ENCODE results near the gene FAM161A. TPM values are rescaled to one million over a fixed set of nuclear protein-coding genes. Genes with fewer than 3 reads are reported as not detected.

FAM161A gene
- total RNA-seq, 2 experiments from 2014 or later, result 0.91 to 1.0 TPM

GRCh38 chr2:61862085-61862484, 8.2 kb upstream of the FAM161A start:
- no peak for ATAC-seq (ENCODE audit: poor library complexity)
- H3K36me3 ChIP-seq (ENCODE audit: insufficient read depth, low read length), result peaks cover 13% of the 10 kb centered on the region
- no peak overlapping the region for H3K4me3 Mint-ChIP-seq
- H3K4me1 ChIP-seq (ENCODE audit: insufficient read depth, low read length), result no peaks in the 10 kb centered on the region
- no peaks in the 10 kb centered on the region for H3K27me3 Mint-ChIP-seq
- H3K27me3 ChIP-seq (ENCODE audit: control insufficient read depth in 1 of 2, insufficient read depth in 2 of 2, low read length in 2 of 2), result no peaks in the 10 kb centered on the region
- H3K27ac ChIP-seq (ENCODE audit: low read depth in 1 of 2, low read length in 2 of 2), result no peak overlapping the region
- POLR2A ChIA-PET, result no interaction called here
- no peaks in the 10 kb centered on the region for H3K4me1 Mint-ChIP-seq (ENCODE audit: low read depth)
- H3K27ac Mint-ChIP-seq, result no peak overlapping the region
- DNase-seq, result no peak
- peaks cover 0 to 4% of the 10 kb centered on the region in 2 experiments for H3K9me3 ChIP-seq (ENCODE audit: control insufficient read depth in 1 of 2, insufficient read depth in 1 of 2, low read length in 2 of 2)
- no peak overlapping the region for H3K4me3 ChIP-seq (ENCODE audit: low read length)
- H3K36me3 Mint-ChIP-seq (ENCODE audit: low read depth), result peaks cover 28% of the 10 kb centered on the region
- TF ChIP-seq CTCF (IDR thresholded peaks at IDR 0.05), result no peak
- CTCF ChIA-PET, result no interaction called here
- no peaks in the 10 kb centered on the region for H3K9me3 Mint-ChIP-seq
- intact Hi-C loops (cut with DNase I, micrococcal nuclease), result no loop called here

GRCh38 chr2:61857224-61857623, 3.4 kb upstream of the FAM161A start:
- H3K27ac ChIP-seq (ENCODE audit: low read depth in 1 of 2, low read length in 2 of 2), result no peak overlapping the region
- peaks cover 14% of the 10 kb centered on the region for H3K4me1 ChIP-seq (ENCODE audit: insufficient read depth, low read length)
- TF ChIP-seq CTCF (IDR thresholded peaks at IDR 0.05), result no peak
- intact Hi-C loops (cut with DNase I, micrococcal nuclease), result loop anchor here in 1 of 2 experiments (5.0 to 10.0 kb wide), 2 partner anchors 322 to 675 kb away; partner anchors contain the start of gene XPO1
- H3K36me3 ChIP-seq (ENCODE audit: insufficient read depth, low read length), result no peaks in the 10 kb centered on the region
- POLR2A ChIA-PET, result interaction anchor here (0.7 kb wide), 1 partner anchor 20 kb away, joined by 3 read pairs; no protein-coding TSS in a partner anchor
- H3K9me3 Mint-ChIP-seq, result no peaks in the 10 kb centered on the region
- H3K4me3 ChIP-seq (ENCODE audit: low read length), result no peak overlapping the region
- peaks cover 16% of the 10 kb centered on the region for H3K4me1 Mint-ChIP-seq (ENCODE audit: low read depth)
- ATAC-seq (ENCODE audit: poor library complexity), result no peak
- peaks cover 6% of the 10 kb centered on the region for H3K36me3 Mint-ChIP-seq (ENCODE audit: low read depth)
- no peaks in the 10 kb centered on the region for H3K27me3 Mint-ChIP-seq
- CTCF ChIA-PET, result no interaction called here
- H3K27ac Mint-ChIP-seq, result no peak overlapping the region
- DNase-seq, result peak in 2 of 14 experiments; percentile 23 to 31
- peaks cover 0 to 4% of the 10 kb centered on the region in 2 experiments for H3K9me3 ChIP-seq (ENCODE audit: control insufficient read depth in 1 of 2, insufficient read depth in 1 of 2, low read length in 2 of 2)
- no peak overlapping the region for H3K4me3 Mint-ChIP-seq
- H3K27me3 ChIP-seq (ENCODE audit: control insufficient read depth in 1 of 2, insufficient read depth in 2 of 2, low read length in 2 of 2), result no peaks in the 10 kb centered on the region

- ChIA-PET POLR2A (interaction anchor here (1.1 to 3.3 kb wide), 4 partner anchors 12 to 710 kb away, joined by 3 to 17 read pairs (median 7); partner anchors contain the start of gene XPO1), CTCF (no interaction called here)
- Mint-ChIP-seq H3K9me3 (no peaks in the 10 kb centered on the region), H3K36me3 (ENCODE audit: low read depth) (peaks cover 6% of the 10 kb centered on the region), H3K4me3 (peak overlapping the region; percentile 97), H3K4me1 (ENCODE audit: low read depth) (peaks cover 16% of the 10 kb centered on the region), H3K27me3 (no peaks in the 10 kb centered on the region), H3K27ac (peak overlapping the region; percentile 94)
- Histone ChIP-seq H3K4me1 (ENCODE audit: insufficient read depth, low read length) (peaks cover 14% of the 10 kb centered on the region), H3K4me3 (ENCODE audit: low read length) (peak overlapping the region; percentile 98), H3K36me3 (ENCODE audit: insufficient read depth, low read length) (no peaks in the 10 kb centered on the region), H3K9me3 (ENCODE audit: control insufficient read depth in 1 of 2, insufficient read depth in 1 of 2, low read length in 2 of 2) (no peaks in the 10 kb centered on the region), H3K27me3 (ENCODE audit: control insufficient read depth in 1 of 2, insufficient read depth in 2 of 2, low read length in 2 of 2) (no peaks in the 10 kb centered on the region), H3K27ac (ENCODE audit: low read depth in 1 of 2, low read length in 2 of 2) (no peak overlapping the region)
- intact Hi-C loops (cut with DNase I, micrococcal nuclease), result loop anchor here in 1 of 2 experiments (2.0 to 10.0 kb wide), 3 partner anchors 32 to 673 kb away; partner anchors contain the start of gene XPO1
- ATAC-seq (ENCODE audit: poor library complexity) (no peak), DNase-seq (no peak)
- no peak for TF ChIP-seq CTCF (IDR thresholded peaks at IDR 0.05)
Measured at GRCh38 chr2:61855318-61855613, 1.4 kb upstream of the FAM161A start.
